ENCODE results near the gene USP34.
A peak's percentile ranks its signal among the peaks of the same experiment; 100 is the strongest.
"Not testable (repeated sequence)": the region's sequence is repeated elsewhere in the genome, so short reads cannot be mapped to it uniquely, and the experiment has no call there.

Gene USP34

DNA sequence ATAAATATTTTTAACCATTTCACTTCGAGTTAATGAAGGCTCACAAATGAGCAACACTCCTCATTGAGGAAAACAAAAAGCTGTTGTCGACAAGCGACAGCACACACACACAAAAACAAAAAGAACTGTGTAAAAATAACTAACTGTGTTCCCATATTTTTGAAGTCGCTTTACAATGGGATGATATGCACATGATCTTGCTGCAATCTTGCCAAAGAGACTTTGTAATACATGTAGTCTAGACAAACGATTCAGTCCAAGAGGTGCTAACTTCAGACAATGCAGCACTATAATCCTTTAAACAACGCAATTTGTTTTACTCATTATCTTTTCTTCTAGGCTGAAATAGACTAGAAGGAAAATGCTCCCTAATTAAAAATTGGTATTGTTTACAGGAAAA lies 7.2 kb upstream of the USP34 start:
- Histone ChIP-seq H3K4me3 (ENCODE audit: low read depth in 1 of 2, low read length in 2 of 2) (no peak overlapping the region), H3K9me3 (ENCODE audit: control insufficient read depth in 1 of 2, low read length in 2 of 2) (no peaks in the 10 kb centered on the region), H3K27ac (ENCODE audit: low read length) (no peak overlapping the region), H3K27me3 (ENCODE audit: low read depth, low read length) (no peaks in the 10 kb centered on the region), H3K36me3 (ENCODE audit: control insufficient read depth in 1 of 2, insufficient read depth in 2 of 2, low read length in 2 of 2) (peaks cover 40 to 49% of the 10 kb centered on the region in 2 donors), H3K4me1 (ENCODE audit: control insufficient read depth in 1 of 2, insufficient read depth in 2 of 2, low read length in 2 of 2) (no peaks in the 10 kb centered on the region)

DNA sequence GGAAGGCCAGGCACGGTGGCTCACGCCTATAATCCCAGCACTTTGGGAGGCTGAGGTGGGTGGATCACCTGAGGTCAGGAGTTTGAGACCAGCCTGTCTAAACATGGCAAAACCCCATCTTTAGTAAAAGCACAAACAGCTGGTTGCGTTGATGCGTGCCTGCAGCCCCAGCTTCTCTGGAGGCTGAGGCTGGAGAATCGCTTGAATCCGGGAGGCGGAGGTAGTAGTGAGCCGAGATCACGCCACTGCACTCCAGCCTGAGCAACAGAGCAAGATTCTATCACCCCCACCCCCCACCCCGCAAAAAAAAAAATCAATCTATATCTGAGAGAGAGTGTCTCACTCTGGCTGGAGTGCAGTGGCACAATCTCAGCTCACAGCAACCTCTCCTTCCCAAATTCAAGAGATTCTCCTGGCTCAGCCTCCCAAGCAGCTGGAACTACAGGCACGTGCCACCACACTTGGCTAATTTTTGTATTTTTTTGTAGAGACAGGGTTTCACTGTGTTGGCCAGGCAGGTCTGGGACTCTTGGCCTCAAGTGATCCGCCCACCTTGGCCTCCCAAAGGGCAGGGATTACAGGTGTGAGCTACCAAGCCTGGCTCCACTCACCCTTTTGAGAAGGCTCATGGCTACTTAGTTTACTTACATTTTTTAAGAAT lies 6.2 kb upstream of the USP34 start:
- not testable (repeated sequence) for H3K27ac ChIP-seq (ENCODE audit: low read length); H3K4me1 ChIP-seq (ENCODE audit: control insufficient read depth in 1 of 2, insufficient read depth in 2 of 2, low read length in 2 of 2); H3K4me3 ChIP-seq (ENCODE audit: low read depth in 1 of 2, low read length in 2 of 2); H3K9me3 ChIP-seq (ENCODE audit: control insufficient read depth in 1 of 2, low read length in 2 of 2); H3K27me3 ChIP-seq (ENCODE audit: low read depth, low read length)
- H3K36me3 ChIP-seq (ENCODE audit: control insufficient read depth in 1 of 2, insufficient read depth in 2 of 2, low read length in 2 of 2) = peaks cover 30 to 39% of the 10 kb centered on the region in 2 donors

DNA sequence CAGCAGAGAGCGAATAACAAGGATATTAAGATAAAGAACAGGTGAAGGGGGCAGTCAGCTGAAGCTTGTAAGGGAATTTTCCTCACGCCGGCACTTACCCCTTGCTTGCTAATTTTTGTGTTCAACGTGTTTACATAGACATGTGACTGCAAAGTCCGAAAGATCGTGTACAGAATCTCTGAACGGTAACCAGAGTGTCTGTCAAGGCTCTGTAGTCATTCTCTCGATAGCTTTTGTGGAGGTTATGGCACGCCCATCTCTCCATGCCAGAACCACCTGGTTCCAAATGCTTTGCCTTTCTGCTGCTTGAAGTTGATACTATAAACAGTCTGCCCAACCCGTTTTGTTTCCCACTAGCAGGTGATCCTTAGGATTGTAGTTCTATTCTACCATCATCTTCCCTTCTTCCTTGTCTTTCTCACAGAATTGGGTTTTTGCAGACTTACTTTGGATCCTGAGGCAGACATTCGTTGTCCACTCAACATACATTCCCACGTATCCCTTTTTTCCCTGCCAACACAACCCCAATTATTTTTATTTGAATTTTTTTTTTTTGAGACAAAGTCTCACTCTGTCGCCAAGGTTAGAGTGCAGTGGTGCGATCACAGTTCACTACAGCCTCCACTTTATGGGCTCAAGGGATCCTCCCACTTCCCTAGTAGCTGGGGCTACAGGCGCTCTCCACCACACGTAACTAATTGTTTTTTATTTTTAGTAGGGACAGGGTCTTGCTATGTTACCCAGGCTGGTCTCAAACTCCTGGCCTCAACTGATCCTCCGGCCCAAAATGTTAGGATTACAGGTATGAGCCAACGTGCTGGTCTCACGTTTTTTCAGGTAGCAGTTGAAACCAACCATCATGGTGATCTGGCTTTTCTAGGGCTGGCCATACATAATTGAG lies 1.3 kb upstream of the USP34 start:
- Histone ChIP-seq H3K9me3 (ENCODE audit: control insufficient read depth in 1 of 2, low read length in 2 of 2) (no peaks in the 10 kb centered on the region), H3K27ac (ENCODE audit: low read length) (peak overlapping the region; percentile 97), H3K4me3 (ENCODE audit: low read depth in 1 of 2, low read length in 2 of 2) (peak overlapping the region; percentile 91 to 94), H3K27me3 (ENCODE audit: low read depth, low read length) (no peaks in the 10 kb centered on the region), H3K4me1 (ENCODE audit: control insufficient read depth in 1 of 2, insufficient read depth in 2 of 2, low read length in 2 of 2) (peaks cover 4 to 23% of the 10 kb centered on the region in 2 donors), H3K36me3 (ENCODE audit: control insufficient read depth in 1 of 2, insufficient read depth in 2 of 2, low read length in 2 of 2) (peaks cover 0 to 7% of the 10 kb centered on the region in 2 donors)

DNA sequence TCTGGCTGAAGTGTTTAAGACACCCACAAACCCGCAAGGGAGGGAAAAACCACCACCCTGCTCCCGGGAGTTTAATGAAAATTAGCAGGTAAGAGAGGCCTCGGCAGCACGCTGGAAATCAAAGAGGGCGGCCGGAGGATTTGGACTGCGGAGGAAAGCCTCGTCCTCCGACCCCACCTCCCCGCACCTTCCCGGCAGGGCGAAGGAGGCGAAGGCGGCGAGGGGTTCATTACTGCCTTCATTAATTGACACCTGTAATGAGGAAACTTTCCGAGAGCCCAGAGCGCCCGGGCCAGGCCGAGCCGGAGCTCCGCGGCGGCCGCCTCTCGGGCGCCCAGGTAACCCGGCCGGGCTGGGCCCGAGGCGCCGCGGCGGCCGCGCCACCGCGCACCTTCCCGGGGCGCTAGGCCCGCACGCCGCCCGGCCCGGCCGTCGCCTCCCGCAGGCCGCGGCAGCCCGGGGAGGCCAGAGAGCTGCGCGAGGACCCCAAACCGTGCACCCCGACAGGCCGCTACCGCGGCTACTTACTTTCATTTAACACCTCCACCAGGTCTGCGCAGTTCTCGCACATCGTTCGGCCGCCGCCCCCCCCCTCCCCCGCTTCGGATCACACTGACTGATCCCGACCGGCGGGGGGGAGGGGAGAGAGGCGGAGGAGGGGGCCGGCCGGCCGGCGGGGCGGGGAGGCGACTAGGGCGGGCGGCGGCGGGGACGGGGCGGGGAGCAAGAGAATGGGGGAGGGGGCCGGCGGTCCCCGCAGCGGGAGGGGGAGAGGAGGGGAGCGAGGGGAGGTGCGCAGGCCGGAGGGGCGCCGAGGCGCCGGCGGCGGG lies 550 bp downstream of the USP34 start:
- Histone ChIP-seq H3K36me3 (ENCODE audit: control insufficient read depth in 1 of 2, insufficient read depth in 2 of 2, low read length in 2 of 2) (peaks cover 0 to 5% of the 10 kb centered on the region in 2 donors), H3K4me3 (ENCODE audit: low read depth in 1 of 2, low read length in 2 of 2) (peak overlapping the region; percentile 67 to 71), H3K27me3 (ENCODE audit: low read depth, low read length) (no peaks in the 10 kb centered on the region), H3K9me3 (ENCODE audit: control insufficient read depth in 1 of 2, low read length in 2 of 2) (no peaks in the 10 kb centered on the region), H3K4me1 (ENCODE audit: control insufficient read depth in 1 of 2, insufficient read depth in 2 of 2, low read length in 2 of 2) (peaks cover 6 to 27% of the 10 kb centered on the region in 2 donors), H3K27ac (ENCODE audit: low read length) (peak overlapping the region; percentile 48)

DNA sequence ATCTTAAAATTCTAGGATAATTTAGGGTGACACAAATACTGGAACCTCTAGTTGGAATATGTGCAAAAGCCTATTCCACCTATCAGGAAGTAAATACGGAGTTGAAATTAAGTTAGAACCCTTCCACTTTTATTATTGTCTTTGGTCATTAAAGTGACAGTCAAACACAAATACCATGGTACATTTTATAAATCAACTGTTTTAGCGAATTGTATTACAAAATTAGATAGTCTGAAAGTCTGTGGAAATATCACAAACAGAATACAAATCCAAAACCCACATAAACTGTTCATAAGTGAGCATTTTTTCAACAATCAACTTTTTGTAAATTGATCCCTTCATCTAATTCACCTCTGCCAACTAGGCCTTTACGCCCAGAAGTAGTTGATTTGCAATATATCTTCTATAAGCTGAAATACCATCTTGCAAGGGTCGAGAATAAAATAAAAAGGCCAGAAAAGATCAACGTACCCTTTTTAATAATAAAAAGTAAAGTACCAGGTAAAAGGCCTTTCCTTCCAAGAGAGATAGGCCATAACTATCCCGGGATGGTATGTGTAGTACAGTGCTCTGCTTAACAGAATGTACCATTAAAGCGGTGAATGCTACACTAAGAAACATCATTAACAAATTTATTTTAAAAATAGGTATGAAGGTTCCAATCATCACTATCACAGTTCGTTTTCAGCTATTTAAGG lies 1.3 kb downstream of the USP34 start:
- Histone ChIP-seq H3K27me3 (ENCODE audit: low read depth, low read length) (no peaks in the 10 kb centered on the region), H3K4me3 (ENCODE audit: low read depth in 1 of 2, low read length in 2 of 2) (peak overlapping the region; percentile 67 to 71), H3K4me1 (ENCODE audit: control insufficient read depth in 1 of 2, insufficient read depth in 2 of 2, low read length in 2 of 2) (peaks cover 8 to 30% of the 10 kb centered on the region in 2 donors), H3K27ac (ENCODE audit: low read length) (peak overlapping the region; percentile 48), H3K9me3 (ENCODE audit: control insufficient read depth in 1 of 2, low read length in 2 of 2) (no peaks in the 10 kb centered on the region), H3K36me3 (ENCODE audit: control insufficient read depth in 1 of 2, insufficient read depth in 2 of 2, low read length in 2 of 2) (peaks cover 0 to 5% of the 10 kb centered on the region in 2 donors)

DNA sequence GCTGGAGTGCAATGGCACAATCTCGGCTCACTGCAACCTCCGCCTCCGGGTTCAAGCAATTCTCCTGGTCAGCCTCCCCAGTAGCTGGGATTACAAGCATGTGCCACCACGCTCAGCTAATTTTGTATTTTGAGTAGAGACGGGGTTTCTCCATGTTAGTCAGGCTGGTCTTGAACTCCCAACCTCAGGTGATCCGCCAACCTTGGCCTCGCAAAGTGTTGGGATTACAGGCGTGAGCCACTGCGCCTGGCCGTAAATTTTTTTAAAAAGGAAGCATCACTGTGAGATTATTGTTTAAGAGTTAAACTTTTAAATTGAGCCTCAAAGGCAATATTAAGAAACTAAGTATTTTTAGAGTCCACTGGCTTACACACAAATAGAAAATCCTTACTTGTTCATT lies 2.7 kb downstream of the USP34 start:
- peaks cover 8 to 30% of the 10 kb centered on the region in 2 donors for H3K4me1 ChIP-seq (ENCODE audit: control insufficient read depth in 1 of 2, insufficient read depth in 2 of 2, low read length in 2 of 2)
- H3K27ac ChIP-seq (ENCODE audit: low read length); H3K9me3 ChIP-seq (ENCODE audit: control insufficient read depth in 1 of 2, low read length in 2 of 2): not testable (repeated sequence)

DNA sequence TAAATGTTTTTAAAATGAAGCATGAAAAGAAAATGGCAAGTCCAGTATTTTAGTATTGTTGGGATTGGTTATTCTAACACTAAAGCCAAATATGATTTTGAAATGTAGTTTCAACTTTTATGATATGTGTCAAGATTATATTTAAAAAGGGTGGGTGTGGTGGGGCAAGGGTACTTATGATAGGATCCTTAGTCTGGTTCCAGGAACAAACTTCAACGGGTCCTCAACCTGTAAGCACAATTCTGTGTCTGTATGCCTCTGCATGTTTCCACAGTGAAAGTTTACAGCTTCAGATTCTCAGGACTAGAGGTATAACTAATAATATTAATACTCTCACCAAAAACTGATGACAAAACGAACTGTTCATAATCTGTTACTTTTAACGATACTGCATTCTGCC lies 5.8 kb downstream of the USP34 start:
- Histone ChIP-seq H3K9me3 (ENCODE audit: control insufficient read depth in 1 of 2, low read length in 2 of 2) (no peaks in the 10 kb centered on the region), H3K27ac (ENCODE audit: low read length) (no peak overlapping the region), H3K36me3 (ENCODE audit: control insufficient read depth in 1 of 2, insufficient read depth in 2 of 2, low read length in 2 of 2) (no peaks in the 10 kb centered on the region), H3K27me3 (ENCODE audit: low read depth, low read length) (no peaks in the 10 kb centered on the region), H3K4me3 (ENCODE audit: low read depth in 1 of 2, low read length in 2 of 2) (no peak overlapping the region), H3K4me1 (ENCODE audit: control insufficient read depth in 1 of 2, insufficient read depth in 2 of 2, low read length in 2 of 2) (peaks cover 4 to 23% of the 10 kb centered on the region in 2 donors)

More for the DNA sequence above, 2.7 kb downstream of the USP34 start:
- H3K4me3 ChIP-seq (ENCODE audit: low read depth in 1 of 2, low read length in 2 of 2); H3K27me3 ChIP-seq (ENCODE audit: low read depth, low read length); H3K36me3 ChIP-seq (ENCODE audit: control insufficient read depth in 1 of 2, insufficient read depth in 2 of 2, low read length in 2 of 2): not testable (repeated sequence)

DNA sequence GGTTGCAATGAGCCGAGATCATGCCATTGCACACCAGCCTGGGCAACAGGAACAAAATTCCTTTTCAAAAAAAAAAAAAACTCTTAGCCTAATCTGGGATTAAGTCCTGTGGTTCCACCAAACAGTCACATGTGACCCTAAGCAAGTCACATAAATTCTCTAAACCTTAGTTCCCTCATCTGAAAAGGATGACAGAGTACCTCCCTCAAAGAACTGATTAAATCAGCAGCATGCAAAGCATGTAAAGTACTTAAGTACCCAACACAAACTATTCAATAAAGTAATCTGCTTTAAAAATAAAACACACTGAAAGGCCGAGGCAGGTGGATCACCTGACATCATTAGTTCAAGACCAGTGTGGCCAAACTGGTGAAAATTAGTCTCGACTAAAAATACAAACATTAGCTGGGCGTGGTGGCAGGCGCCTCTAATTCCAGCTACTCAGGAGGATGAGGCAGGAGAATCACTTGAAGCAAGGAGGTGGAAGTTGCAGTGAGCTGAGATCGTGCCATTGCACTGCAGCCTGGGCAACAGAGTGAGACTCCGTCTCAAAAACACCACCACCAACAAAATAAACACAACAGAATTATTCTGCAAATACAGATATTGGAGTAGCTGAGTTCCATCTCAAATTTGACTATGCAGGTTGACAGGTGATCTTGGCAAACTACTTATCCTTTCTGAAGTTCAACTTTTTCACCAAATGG lies 7.0 kb downstream of the USP34 start:
- H3K27me3 ChIP-seq (ENCODE audit: low read depth, low read length) = no peaks in the 10 kb centered on the region
- peaks cover 4 to 20% of the 10 kb centered on the region in 2 donors for H3K4me1 ChIP-seq (ENCODE audit: control insufficient read depth in 1 of 2, insufficient read depth in 2 of 2, low read length in 2 of 2)
- H3K36me3 ChIP-seq (ENCODE audit: control insufficient read depth in 1 of 2, insufficient read depth in 2 of 2, low read length in 2 of 2) = peaks cover 0 to 3% of the 10 kb centered on the region in 2 donors
- H3K9me3 ChIP-seq (ENCODE audit: control insufficient read depth in 1 of 2, low read length in 2 of 2) = no peaks in the 10 kb centered on the region
- no peak overlapping the region for H3K27ac ChIP-seq (ENCODE audit: low read length)
- H3K4me3 ChIP-seq (ENCODE audit: low read depth in 1 of 2, low read length in 2 of 2) = no peak overlapping the region

DNA sequence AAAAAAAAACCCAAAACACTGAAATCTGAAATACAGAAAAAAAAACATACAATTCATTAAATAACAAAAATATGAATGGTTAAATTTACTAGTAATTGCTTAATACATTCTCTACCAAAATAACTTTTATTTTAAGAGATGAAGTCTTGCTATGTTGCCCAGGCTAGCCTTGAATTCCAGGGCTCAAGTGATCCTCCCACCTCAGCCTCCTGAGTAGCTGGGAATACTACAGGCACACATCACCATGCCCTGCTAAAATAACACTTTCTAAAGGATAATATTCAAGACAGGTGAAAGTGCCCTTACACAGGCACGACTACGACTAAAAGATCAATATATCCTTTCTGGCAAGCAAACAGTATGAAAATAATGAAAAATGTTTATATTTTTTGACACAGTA lies 9.5 kb downstream of the USP34 start:
- Histone ChIP-seq H3K4me3 (ENCODE audit: low read depth in 1 of 2, low read length in 2 of 2) (no peak overlapping the region), H3K4me1 (ENCODE audit: control insufficient read depth in 1 of 2, insufficient read depth in 2 of 2, low read length in 2 of 2) (peaks cover 4 to 8% of the 10 kb centered on the region in 2 donors), H3K27ac (ENCODE audit: low read length) (no peak overlapping the region), H3K36me3 (ENCODE audit: control insufficient read depth in 1 of 2, insufficient read depth in 2 of 2, low read length in 2 of 2) (peaks cover 0 to 3% of the 10 kb centered on the region in 2 donors), H3K9me3 (ENCODE audit: control insufficient read depth in 1 of 2, low read length in 2 of 2) (no peaks in the 10 kb centered on the region), H3K27me3 (ENCODE audit: low read depth, low read length) (no peaks in the 10 kb centered on the region)

DNA sequence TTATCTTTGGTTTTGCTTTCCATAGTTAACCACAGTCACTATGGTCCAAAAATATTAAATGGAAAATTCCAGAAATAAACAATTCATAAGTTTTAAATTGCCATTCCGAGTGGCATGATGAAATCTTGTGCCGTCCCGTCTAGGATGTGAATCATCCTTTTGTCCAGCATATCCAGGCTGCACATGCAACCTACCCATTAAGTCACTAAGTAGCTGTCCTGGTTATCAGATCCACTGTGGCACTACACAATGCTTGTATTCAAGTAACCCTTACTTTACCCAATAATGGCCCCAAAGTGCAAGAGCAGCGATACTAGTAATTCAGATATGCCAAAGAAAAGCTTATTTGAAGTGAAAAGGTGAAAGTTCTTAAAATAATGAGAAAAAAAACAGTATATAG lies 10.7 kb downstream of the USP34 start:
- H3K4me1 ChIP-seq (ENCODE audit: control insufficient read depth in 1 of 2, insufficient read depth in 2 of 2, low read length in 2 of 2) = peaks cover under 1 to 14% of the 10 kb centered on the region in 2 donors

More for the DNA sequence above, 10.7 kb downstream of the USP34 start:
- Histone ChIP-seq H3K27me3 (ENCODE audit: low read depth, low read length) (no peaks in the 10 kb centered on the region), H3K9me3 (ENCODE audit: control insufficient read depth in 1 of 2, low read length in 2 of 2) (no peaks in the 10 kb centered on the region), H3K27ac (ENCODE audit: low read length) (no peak overlapping the region), H3K36me3 (ENCODE audit: control insufficient read depth in 1 of 2, insufficient read depth in 2 of 2, low read length in 2 of 2) (peaks cover 0 to 3% of the 10 kb centered on the region in 2 donors), H3K4me3 (ENCODE audit: low read depth in 1 of 2, low read length in 2 of 2) (no peak overlapping the region)
